Ovary (tissue), 9 donors: Measurements from ENCODE around the gene SDCCAG8. TPM values are rescaled to one million over a fixed set of nuclear protein-coding genes. Genes with fewer than 3 reads are reported as not detected.

ENCODE experiments used
- DNase-seq, 5 donors: peaks; one replicate each; pipeline ENCODE4 v3.0.0-alpha.2; 2019 to 2020
- H3K27ac ChIP-seq, 2 donors: fragments of 200-600 bp; one replicate each; pipeline versions ENCODE4 v1.5.1 to v1.8.0; 2019 to 2022
- H3K27me3 ChIP-seq: fragments of 200-600 bp; one replicate; pipeline ENCODE4 v1.8.0; 2022
- H3K36me3 ChIP-seq: fragments of 200-600 bp; sonication (generic); one replicate; pipeline ENCODE4 v1.5.1; 2019
- H3K4me1 ChIP-seq: one replicate; pipeline ENCODE4 v1.8.1; 2013; ENCODE audit warnings: mild to moderate bottlenecking, moderate library complexity; ENCODE audit not compliant: insufficient read depth
- H3K4me3 ChIP-seq: fragments of 200-600 bp; sonication (generic); one replicate; pipeline ENCODE4 v1.5.1; 2017
- H3K9me3 ChIP-seq, 2 donors: fragments of 200-600 bp in 1 of 2; sonication (generic) in 1 of 2; one replicate each; pipeline versions ENCODE4 v1.5.1 to v1.8.1; 2013 to 2019; ENCODE audit warnings: mild to moderate bottlenecking in 1 of 2, moderate library complexity in 1 of 2
- CTCF ChIP-seq, 3 donors: fragments of 450-650 bp in 2 of 3; fragments of 200-600 bp in 1 of 3; IDR thresholded peaks; one replicate each; pipeline versions ENCODE4 v1.5.1 to v1.8.0; 2016 to 2022; ENCODE audit warnings: antibody characterized with exemption in 3 of 3, mild to moderate bottlenecking in 1 of 3
- EP300 ChIP-seq: sonication (generic); formaldehyde crosslinking; IDR thresholded peaks from one replicate; pipeline ENCODE4 v1.6.1; 2017; ENCODE audit warnings: antibody characterized with exemption
- POLR2A ChIP-seq: fragments of 450-650 bp; IDR thresholded peaks from one replicate; pipeline ENCODE4 v1.6.1; 2017; ENCODE audit warnings: antibody characterized with exemption, mild to moderate bottlenecking, moderate library complexity
- WGBS, 3 donors: extraction: QIAGEN DNeasy Blood & Tissue Kit in 1 of 3; methylation state at CpG; one replicate each; pipeline versions ENCODE4 v1.1.5 to v1.1.7; 2013 to 2017; 5-methylcytosine and 5-hydroxymethylcytosine counted together
- intact Hi-C, 4 donors: fragments of 100-400 bp; cut with DNase I; formaldehyde crosslinking; loops; one replicate each; pipeline versions ENCODE4 v1.11.0 to v1.15.1; 2022 to 2023
- polyA plus RNA-seq, 2 donors: library from polyadenylated mRNA; stranded (reverse); fragments of 200-250 nt in 1 of 2; fragments of 350-450 nt in 1 of 2; fragmentation: Illumina TruSeq in 1 of 2; extraction: RNeasy Lipid Tissue Mini Kit (QIAGEN cat#74804) in 1 of 2; gene quantifications; one replicate each; pipeline ENCODE4 v1.2.3, GENCODE V29; 2013 to 2014
- total RNA-seq, 7 donors: library from RNA; depleted of rRNA in 2 of 7; stranded (reverse); fragments of >200 nt in 2 of 7; fragmentation: NEBNext Ultra II Directional in 3 of 7; extraction: Animal tissue kit (Norgen Biotek cat#: 25700) in 3 of 7; gene quantifications; one replicate each; pipeline versions ENCODE4 v1.1.0 to v1.2.4, GENCODE V29; 2016 to 2023
- donor health status: DM: no; HTN: no; CAD: no; lungs with moderate emphysema.
- donor health status: DM: no; HTN: no; CAD: no.
- donor health status: Bipolar disorder and iron deficiency.
- donor health status: DM: yes; HTN: yes; CAD: no.
- donor health status: DM: no; HTN: no; CAD: no.
- donor health status: DM: yes; HTN: yes; CAD: no.

SDCCAG8 gene
- total and polyA plus RNA-seq, 9 donors = 19.8 to 45.9 (median 30.6) TPM

- no peak for DNase-seq
- no peak for TF ChIP-seq POLR2A
- TF ChIP-seq CTCF (IDR thresholded peaks at IDR 0.05) = no peak
- no peak for TF ChIP-seq EP300
- 95 to 97% (median 96%) methylated on average over 6 of the region's 6 CpGs for WGBS, 3 donors
- no peaks in the 10 kb centered on the region for H3K27me3 ChIP-seq
- H3K9me3 ChIP-seq = no peaks in the 10 kb centered on the region
- no peak overlapping the region for H3K4me3 ChIP-seq
- H3K4me1 ChIP-seq = no peaks in the 10 kb centered on the region
- intact Hi-C loops = no loop called here
- no peak overlapping the region for H3K27ac ChIP-seq
- no peaks in the 10 kb centered on the region for H3K36me3 ChIP-seq
Measured at GRCh38 chr1:243402868-243403267, 147.0 kb downstream of the SDCCAG8 start.

- Histone ChIP-seq H3K36me3 (no peaks in the 10 kb centered on the region), H3K4me1 (no peaks in the 10 kb centered on the region), H3K9me3 (no peaks in the 10 kb centered on the region), H3K4me3 (no peak overlapping the region), H3K27me3 (no peaks in the 10 kb centered on the region), H3K27ac (no peak overlapping the region)
- 95 to 96% (median 95%) methylated on average over 7 of the region's 7 CpGs for WGBS, 3 donors
- intact Hi-C loops = no loop called here
- DNase-seq = no peak
- no peak for TF ChIP-seq POLR2A
- no peak for TF ChIP-seq CTCF (IDR thresholded peaks at IDR 0.05)
- no peak for TF ChIP-seq EP300
Measured at GRCh38 chr1:243406424-243406823, 150.6 kb downstream of the SDCCAG8 start.

DNA sequence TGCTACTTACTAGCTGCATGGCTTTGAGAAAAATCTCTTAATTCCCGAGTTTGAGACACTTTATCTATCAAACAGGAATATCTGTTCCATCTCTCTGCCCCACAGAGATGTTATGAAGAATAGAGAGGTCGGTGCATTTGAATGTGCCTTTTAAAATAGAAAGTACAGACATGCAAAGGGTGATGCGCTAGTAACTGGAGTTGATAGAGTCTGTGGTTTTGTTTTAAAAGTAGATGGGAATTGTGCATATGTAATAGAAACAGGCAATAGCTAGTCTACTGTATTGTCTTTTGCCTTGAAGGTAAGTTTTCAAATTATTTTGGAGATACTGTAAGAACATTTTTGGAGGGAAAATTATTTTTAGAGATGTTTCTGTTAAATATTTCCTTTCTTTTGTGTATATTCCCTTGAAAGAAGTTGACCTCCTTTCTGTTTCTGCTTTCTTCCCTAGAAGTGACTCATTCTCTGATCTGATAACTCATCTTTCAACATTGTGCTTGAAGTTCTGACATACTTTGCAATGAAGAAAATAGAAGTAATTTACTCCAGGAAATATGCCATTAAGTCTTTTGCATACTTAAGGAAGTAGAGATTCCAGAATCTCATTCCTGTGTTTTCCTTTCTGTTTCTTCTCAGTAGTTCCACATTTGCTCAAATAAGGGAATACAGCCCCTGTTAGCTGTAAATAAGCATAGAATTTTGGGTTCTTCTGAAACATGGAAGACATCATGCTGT is 151.6 kb downstream of the SDCCAG8 start:
- no peaks in the 10 kb centered on the region for H3K27me3 ChIP-seq
- H3K36me3 ChIP-seq = no peaks in the 10 kb centered on the region
- intact Hi-C loops = no loop called here
- no peaks in the 10 kb centered on the region for H3K4me1 ChIP-seq
- TF ChIP-seq POLR2A (no peak), EP300 (no peak), CTCF (IDR thresholded peaks at IDR 0.05) (no peak)
- no peak for DNase-seq
- no peak overlapping the region for H3K4me3 ChIP-seq
- no peak overlapping the region for H3K27ac ChIP-seq
- 74 to 79% (median 76%) methylated on average over 3 of the region's 3 CpGs for WGBS, 3 donors
- no peaks in the 10 kb centered on the region for H3K9me3 ChIP-seq

GRCh38 chr1:243408479-243408878 is 152.6 kb downstream of the SDCCAG8 start:
- no peak for TF ChIP-seq POLR2A
- no peak for TF ChIP-seq CTCF (IDR thresholded peaks at IDR 0.05)
- no peak for TF ChIP-seq EP300
- Histone ChIP-seq H3K4me1 (no peaks in the 10 kb centered on the region), H3K9me3 (no peaks in the 10 kb centered on the region), H3K27me3 (no peaks in the 10 kb centered on the region), H3K27ac (no peak overlapping the region), H3K36me3 (no peaks in the 10 kb centered on the region), H3K4me3 (no peak overlapping the region)
- intact Hi-C loops = no loop called here
- no peak for DNase-seq
